ENCODE data around the gene STX10.

Gene STX10

DNA sequence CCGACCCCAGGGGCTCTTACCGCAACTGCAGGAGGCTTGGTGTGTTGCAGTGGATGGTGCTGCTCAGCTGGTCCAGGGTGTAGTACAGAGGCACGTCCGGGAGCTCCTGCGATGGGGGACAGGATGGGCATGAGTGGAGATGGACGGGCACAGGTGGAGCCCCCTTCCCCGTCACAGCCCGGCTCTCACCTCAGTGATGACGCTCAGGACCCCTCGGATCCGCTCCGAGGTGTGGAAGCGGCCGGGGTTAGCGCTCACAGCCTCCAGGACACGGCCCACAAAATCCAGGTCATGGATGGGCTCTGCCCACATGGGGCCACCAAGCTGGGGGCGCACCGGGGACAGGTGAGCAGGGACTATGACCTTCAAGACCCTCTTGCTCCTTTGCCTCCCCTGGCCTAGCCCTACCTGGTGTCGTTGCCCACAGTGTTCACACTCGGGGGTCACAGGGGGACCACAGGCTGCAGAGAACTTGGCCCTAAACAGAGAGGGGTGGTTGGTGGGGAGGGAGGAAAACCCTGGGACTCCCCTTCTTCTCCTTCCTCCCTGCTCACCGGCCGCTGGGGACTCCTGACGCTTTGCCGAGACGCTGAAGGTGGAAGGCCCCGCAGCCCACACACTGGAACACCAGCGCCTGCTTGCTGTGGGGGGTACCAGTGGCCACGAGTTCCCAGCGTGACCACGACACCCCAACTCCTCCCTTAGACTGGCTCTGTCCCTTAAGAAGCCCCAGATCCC, 40.6 kb downstream of the STX10 start:
- H3K4me2 ChIP-seq (ENCODE audit: low read length), result no peak overlapping the region
- H3K36me3 ChIP-seq (ENCODE audit: insufficient read depth, low read length), result peaks cover 31% of the 10 kb centered on the region
- H2AFZ ChIP-seq (ENCODE audit: low read length), result no peak overlapping the region
- no peaks in the 10 kb centered on the region for H3K9me2 ChIP-seq (ENCODE audit: low read depth, low read length)
- H3K9me3 ChIP-seq (ENCODE audit: low read length), result no peaks in the 10 kb centered on the region
- no peaks in the 10 kb centered on the region for H3K27me3 ChIP-seq (ENCODE audit: insufficient read depth, low read length)
- no peak overlapping the region for H3K27ac ChIP-seq (ENCODE audit: low read depth, low read length, poor library complexity, severe bottlenecking)
- H3K4me3 ChIP-seq (ENCODE audit: low read depth, low read length, poor library complexity, severe bottlenecking), result no peak overlapping the region
- TF ChIP-seq EZH2 (IDR thresholded peaks at IDR 0.05; ENCODE audit: borderline replicate concordance, low read length), result no peak
- TF ChIP-seq, protein P1, sequence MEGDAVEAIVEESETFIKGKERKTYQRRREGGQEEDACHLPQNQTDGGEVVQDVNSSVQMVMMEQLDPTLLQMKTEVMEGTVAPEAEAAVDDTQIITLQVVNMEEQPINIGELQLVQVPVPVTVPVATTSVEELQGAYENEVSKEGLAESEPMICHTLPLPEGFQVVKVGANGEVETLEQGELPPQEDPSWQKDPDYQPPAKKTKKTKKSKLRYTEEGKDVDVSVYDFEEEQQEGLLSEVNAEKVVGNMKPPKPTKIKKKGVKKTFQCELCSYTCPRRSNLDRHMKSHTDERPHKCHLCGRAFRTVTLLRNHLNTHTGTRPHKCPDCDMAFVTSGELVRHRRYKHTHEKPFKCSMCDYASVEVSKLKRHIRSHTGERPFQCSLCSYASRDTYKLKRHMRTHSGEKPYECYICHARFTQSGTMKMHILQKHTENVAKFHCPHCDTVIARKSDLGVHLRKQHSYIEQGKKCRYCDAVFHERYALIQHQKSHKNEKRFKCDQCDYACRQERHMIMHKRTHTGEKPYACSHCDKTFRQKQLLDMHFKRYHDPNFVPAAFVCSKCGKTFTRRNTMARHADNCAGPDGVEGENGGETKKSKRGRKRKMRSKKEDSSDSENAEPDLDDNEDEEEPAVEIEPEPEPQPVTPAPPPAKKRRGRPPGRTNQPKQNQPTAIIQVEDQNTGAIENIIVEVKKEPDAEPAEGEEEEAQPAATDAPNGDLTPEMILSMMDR (IDR thresholded peaks at IDR 0.05; ENCODE audit: low read length), result no peak
- H3K79me2 ChIP-seq (ENCODE audit: insufficient read depth, low read length), result no peaks in the 10 kb centered on the region
- peaks cover 19% of the 10 kb centered on the region for H3K4me1 ChIP-seq (ENCODE audit: insufficient read depth, low read length, severe bottlenecking)
- no peaks in the 10 kb centered on the region for H4K20me1 ChIP-seq (ENCODE audit: insufficient read depth, low read length)
- H3F3A ChIP-seq (ENCODE audit: insufficient read depth, low read length), result 0 out of 2 replicates have a peak, but pooled peaks cover 3% of the 10 kb centered on the region
- H3K9ac ChIP-seq (ENCODE audit: low read length), result no peak overlapping the region

DNA sequence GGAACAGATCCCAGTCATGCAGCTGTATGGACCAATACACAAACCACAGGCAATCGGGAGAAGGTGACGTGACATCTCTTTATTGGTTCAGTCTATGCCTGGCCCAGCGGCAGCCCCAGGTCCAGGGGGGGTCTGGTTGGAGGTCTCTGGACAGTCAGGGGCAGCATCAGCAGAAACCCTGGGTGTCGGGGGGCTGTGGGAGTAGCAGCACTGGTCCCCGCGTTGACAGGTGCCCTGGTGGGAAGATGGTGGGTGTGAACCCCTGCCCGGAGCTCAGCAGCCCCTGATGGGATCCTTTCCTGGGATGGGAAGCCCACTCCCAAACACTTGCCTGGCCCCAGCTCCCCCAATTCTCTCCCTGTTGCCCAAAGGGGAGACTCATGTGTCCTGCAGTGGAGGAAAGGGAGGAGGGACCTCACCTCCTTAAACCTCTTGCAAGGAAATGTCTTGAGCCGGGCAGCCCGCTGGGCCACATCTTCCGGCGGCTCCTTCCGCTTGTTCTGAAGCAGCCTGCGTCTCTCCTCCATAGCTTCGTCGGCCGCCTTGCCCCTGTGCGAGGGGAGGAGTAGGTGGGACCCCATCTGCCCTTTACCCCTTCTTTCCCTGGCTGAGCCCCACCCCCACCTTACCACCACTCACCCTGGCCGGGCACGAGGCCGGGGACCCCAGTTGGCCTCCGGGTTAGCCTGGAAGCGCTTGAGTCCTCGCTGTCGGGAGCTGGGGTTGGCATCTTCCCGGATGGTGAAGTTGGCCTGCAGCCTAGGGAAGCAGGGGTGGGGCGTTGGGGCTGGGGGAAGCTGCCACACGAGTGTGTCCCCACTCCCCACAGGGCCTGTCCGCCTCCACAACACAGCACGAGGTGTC, 45.1 kb downstream of the STX10 start:
- H3K4me3 ChIP-seq (ENCODE audit: low read depth, low read length, poor library complexity, severe bottlenecking), result peak overlapping the region; percentile 80
- H3K4me2 ChIP-seq (ENCODE audit: low read length), result peak overlapping the region; percentile 92
- no peaks in the 10 kb centered on the region for H3K27me3 ChIP-seq (ENCODE audit: insufficient read depth, low read length)
- H3K27ac ChIP-seq (ENCODE audit: low read depth, low read length, poor library complexity, severe bottlenecking), result peak overlapping the region; percentile 98
- H4K20me1 ChIP-seq (ENCODE audit: insufficient read depth, low read length), result no peaks in the 10 kb centered on the region
- peak overlapping the region; percentile 91 for H3K9ac ChIP-seq (ENCODE audit: low read length)
- peaks cover 18% of the 10 kb centered on the region for H3K36me3 ChIP-seq (ENCODE audit: insufficient read depth, low read length)
- TF ChIP-seq EZH2 (IDR thresholded peaks at IDR 0.05; ENCODE audit: borderline replicate concordance, low read length), result no peak
- TF ChIP-seq, protein P1 (IDR thresholded peaks at IDR 0.05; ENCODE audit: low read length), result no peak
- peaks cover 61% of the 10 kb centered on the region for H3K4me1 ChIP-seq (ENCODE audit: insufficient read depth, low read length, severe bottlenecking)
- H3K9me2 ChIP-seq (ENCODE audit: low read depth, low read length), result no peaks in the 10 kb centered on the region
- no peaks in the 10 kb centered on the region for H3K79me2 ChIP-seq (ENCODE audit: insufficient read depth, low read length)
- no peaks in the 10 kb centered on the region for H3K9me3 ChIP-seq (ENCODE audit: low read length)
- no peak overlapping the region for H2AFZ ChIP-seq (ENCODE audit: low read length)
- 0 out of 2 replicates have a peak, but pooled peaks cover 3% of the 10 kb centered on the region for H3F3A ChIP-seq (ENCODE audit: insufficient read depth, low read length)

DNA sequence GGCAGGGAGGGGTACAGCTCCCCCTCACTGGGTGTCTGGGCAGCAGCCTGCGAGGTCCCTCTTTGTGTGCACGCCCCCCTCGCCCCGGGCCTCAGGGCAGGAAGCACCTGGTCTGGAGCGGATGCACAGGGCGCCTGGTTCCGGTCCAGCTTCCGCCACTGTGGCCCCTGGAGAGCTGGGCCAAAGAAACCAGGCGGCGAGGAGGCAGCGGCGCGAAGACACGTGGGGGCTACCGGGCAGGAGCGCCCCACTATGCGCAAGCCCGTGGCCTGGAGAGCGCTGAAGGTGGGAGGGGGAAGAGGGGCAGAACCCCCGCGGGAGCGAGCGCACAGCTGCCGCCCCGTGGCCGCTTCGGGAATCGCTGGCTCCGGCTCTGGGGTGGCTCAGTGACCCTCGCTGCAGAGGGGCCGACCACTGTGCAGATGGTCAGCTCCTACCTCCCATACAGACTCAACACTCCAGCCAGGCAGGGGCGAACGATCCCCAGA, 45.8 kb downstream of the STX10 start:
- Histone ChIP-seq H3K9me3 (ENCODE audit: low read length) (no peaks in the 10 kb centered on the region), H3K36me3 (ENCODE audit: insufficient read depth, low read length) (peaks cover 15% of the 10 kb centered on the region), H3K4me3 (ENCODE audit: low read depth, low read length, poor library complexity, severe bottlenecking) (peak overlapping the region; percentile 80), H3K27ac (ENCODE audit: low read depth, low read length, poor library complexity, severe bottlenecking) (peak overlapping the region; percentile 98), H4K20me1 (ENCODE audit: insufficient read depth, low read length) (no peaks in the 10 kb centered on the region), H3K9ac (ENCODE audit: low read length) (peak overlapping the region; percentile 91), H3K4me1 (ENCODE audit: insufficient read depth, low read length, severe bottlenecking) (peaks cover 67% of the 10 kb centered on the region), H3K27me3 (ENCODE audit: insufficient read depth, low read length) (no peaks in the 10 kb centered on the region), H2AFZ (ENCODE audit: low read length) (no peak overlapping the region), H3K4me2 (ENCODE audit: low read length) (peak overlapping the region; percentile 92), H3K79me2 (ENCODE audit: insufficient read depth, low read length) (no peaks in the 10 kb centered on the region), H3K9me2 (ENCODE audit: low read depth, low read length) (no peaks in the 10 kb centered on the region), H3F3A (ENCODE audit: insufficient read depth, low read length) (0 out of 2 replicates have a peak, but pooled peaks cover 3% of the 10 kb centered on the region)
- TF ChIP-seq, protein P1 (IDR thresholded peaks at IDR 0.05; ENCODE audit: low read length), result peak; percentile 88
- no peak for TF ChIP-seq EZH2 (IDR thresholded peaks at IDR 0.05; ENCODE audit: borderline replicate concordance, low read length)
